ENCODE measurements around the gene TMED4. TPM values are rescaled to one million over a fixed set of nuclear protein-coding genes. Genes with fewer than 3 reads are reported as not detected.

Gene TMED4
- total and polyA plus RNA-seq, 2 of the 13 experiments (the other 11 are each of a cell fraction or from before 2014, with no cell fraction given) = 81.4 to 109 TPM

GRCh38 chr7:44573464-44574286 is 8.4 kb downstream of the TMED4 start, which contains the start of gene DDX56 (continued):
- TF ChIP-seq ZNF318 (CRISPR knock-in tag; IDR thresholded peaks at IDR 0.05) = peak; percentile 63; the same call in 1 of the 2 replicates
- peak; percentile 85 for TF ChIP-seq ZBTB10 (CRISPR knock-in tag; IDR thresholded peaks at IDR 0.05; ENCODE audit: borderline replicate concordance)
- peak; percentile 95; the same call in 1 of the 2 replicates for TF ChIP-seq ZNF616 (CRISPR knock-in tag; IDR thresholded peaks at IDR 0.05; ENCODE audit: low read depth)
- TF ChIP-seq ZMYM3 (CRISPR knock-in tag; IDR thresholded peaks at IDR 0.05) = peak; percentile 25; the same call in 1 of the 2 replicates
- TF ChIP-seq EED (CRISPR knock-in tag; IDR thresholded peaks at IDR 0.05) = peak; percentile 90; the same call in 1 of the 2 replicates
- peak; percentile 88 for TF ChIP-seq ISL2 (CRISPR knock-in tag; IDR thresholded peaks at IDR 0.05)
- peak; percentile 45; the same call in 1 of the 2 replicates for TF ChIP-seq GATA4 (IDR thresholded peaks at IDR 0.05; ENCODE audit: borderline replicate concordance, low read depth)
- peak; percentile 25; the same call in 1 of the 2 replicates for TF ChIP-seq ZNF484 (CRISPR knock-in tag; IDR thresholded peaks at IDR 0.05; ENCODE audit: borderline replicate concordance, low read depth)
- TF ChIP-seq SOX5 (CRISPR knock-in tag; IDR thresholded peaks at IDR 0.05; ENCODE audit: borderline replicate concordance) = peak; percentile 62
- peak; percentile 66; the same call in 1 of the 2 replicates for TF ChIP-seq HIC2 (CRISPR knock-in tag; IDR thresholded peaks at IDR 0.05; ENCODE audit: low read depth)
- TF ChIP-seq MEIS1 (CRISPR knock-in tag; IDR thresholded peaks at IDR 0.05; ENCODE audit: borderline replicate concordance) = peak; percentile 76
- TF ChIP-seq HNF1B (CRISPR knock-in tag; IDR thresholded peaks at IDR 0.05) = peak; percentile 81
- TF ChIP-seq ZZZ3 (CRISPR knock-in tag; IDR thresholded peaks at IDR 0.05; ENCODE audit: borderline replicate concordance) = peak; percentile 88; the same call in 1 of the 2 replicates
